PFSK-1 (cell line): ENCODE results near the gene BNC2.

Experiments
- FOXP2 ChIP-seq: optimal IDR thresholded peaks from 2 replicates; pipeline ENCODE3; 2011; ENCODE audit warnings: borderline replicate concordance, control low read depth, inconsistent platforms; ENCODE audit not compliant: insufficient read depth; ENCODE audit errors: extremely low read length, extremely low read depth
- POLR2AphosphoS5 ChIP-seq: IDR thresholded peaks from 2 replicates; pipeline ENCODE4 v1.6.1; 2012; ENCODE audit warnings: low read depth, mild to moderate bottlenecking, control low read depth, low read length, moderate library complexity
- SIN3A ChIP-seq: IDR thresholded peaks from 2 replicates; pipeline ENCODE4 v1.6.1; 2012; ENCODE audit warnings: mild to moderate bottlenecking, low read length, moderate library complexity, borderline replicate concordance; ENCODE audit not compliant: insufficient read depth
- TAF1 ChIP-seq: IDR thresholded peaks from 2 replicates; pipeline ENCODE4 v1.6.1; 2012; ENCODE audit warnings: low read length, control low read depth, borderline replicate concordance; ENCODE audit not compliant: insufficient read depth
- TF ChIP-seq, protein P1 (sequence below), 2 experiments: IDR thresholded peaks; 2 replicates each; pipeline versions ENCODE4 v1.6.1 to v1.8.0; 2011 to 2012; ENCODE audit warnings: low read depth in 2 of 2, low read length in 2 of 2, control low read depth in 1 of 2, inconsistent platforms in 1 of 2, mild to moderate bottlenecking in 1 of 2, moderate library complexity in 1 of 2; ENCODE audit not compliant: insufficient read depth in 1 of 2

DNA sequence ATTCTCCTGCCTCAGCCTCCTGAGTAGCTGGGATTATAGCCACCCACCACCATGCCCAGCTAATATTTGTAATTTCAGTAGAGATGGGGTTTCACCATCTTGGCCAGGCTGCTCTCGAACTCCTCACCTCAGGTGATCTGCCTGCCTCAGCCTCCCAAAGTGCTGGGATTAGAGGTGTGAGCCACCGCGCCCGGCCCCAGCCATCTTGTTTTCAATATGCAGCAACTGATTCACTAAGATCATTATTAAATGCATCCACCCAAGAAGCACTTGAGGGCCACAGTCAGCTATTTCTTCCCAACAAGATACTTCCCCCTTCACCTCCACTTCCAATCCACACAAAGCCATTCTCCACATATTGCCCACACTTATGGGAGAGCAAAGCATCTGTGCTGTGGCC is 115.8 kb downstream of the BNC2 start:
- no peak for TF ChIP-seq POLR2AphosphoS5
- TF ChIP-seq TAF1, result no peak
- TF ChIP-seq, protein P1, sequence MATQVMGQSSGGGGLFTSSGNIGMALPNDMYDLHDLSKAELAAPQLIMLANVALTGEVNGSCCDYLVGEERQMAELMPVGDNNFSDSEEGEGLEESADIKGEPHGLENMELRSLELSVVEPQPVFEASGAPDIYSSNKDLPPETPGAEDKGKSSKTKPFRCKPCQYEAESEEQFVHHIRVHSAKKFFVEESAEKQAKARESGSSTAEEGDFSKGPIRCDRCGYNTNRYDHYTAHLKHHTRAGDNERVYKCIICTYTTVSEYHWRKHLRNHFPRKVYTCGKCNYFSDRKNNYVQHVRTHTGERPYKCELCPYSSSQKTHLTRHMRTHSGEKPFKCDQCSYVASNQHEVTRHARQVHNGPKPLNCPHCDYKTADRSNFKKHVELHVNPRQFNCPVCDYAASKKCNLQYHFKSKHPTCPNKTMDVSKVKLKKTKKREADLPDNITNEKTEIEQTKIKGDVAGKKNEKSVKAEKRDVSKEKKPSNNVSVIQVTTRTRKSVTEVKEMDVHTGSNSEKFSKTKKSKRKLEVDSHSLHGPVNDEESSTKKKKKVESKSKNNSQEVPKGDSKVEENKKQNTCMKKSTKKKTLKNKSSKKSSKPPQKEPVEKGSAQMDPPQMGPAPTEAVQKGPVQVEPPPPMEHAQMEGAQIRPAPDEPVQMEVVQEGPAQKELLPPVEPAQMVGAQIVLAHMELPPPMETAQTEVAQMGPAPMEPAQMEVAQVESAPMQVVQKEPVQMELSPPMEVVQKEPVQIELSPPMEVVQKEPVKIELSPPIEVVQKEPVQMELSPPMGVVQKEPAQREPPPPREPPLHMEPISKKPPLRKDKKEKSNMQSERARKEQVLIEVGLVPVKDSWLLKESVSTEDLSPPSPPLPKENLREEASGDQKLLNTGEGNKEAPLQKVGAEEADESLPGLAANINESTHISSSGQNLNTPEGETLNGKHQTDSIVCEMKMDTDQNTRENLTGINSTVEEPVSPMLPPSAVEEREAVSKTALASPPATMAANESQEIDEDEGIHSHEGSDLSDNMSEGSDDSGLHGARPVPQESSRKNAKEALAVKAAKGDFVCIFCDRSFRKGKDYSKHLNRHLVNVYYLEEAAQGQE (IDR thresholded peaks at IDR 0.05; ENCODE audit: insufficient read depth in 1 of 2, low read depth in 2 of 2, low read length in 2 of 2), result no peak
- no peak for TF ChIP-seq SIN3A
- TF ChIP-seq FOXP2, result no peak
